CD4-positive, alpha-beta memory T cell (primary cell): ENCODE results near the gene NPNT. TPM values are rescaled to one million over a fixed set of nuclear protein-coding genes. Genes with fewer than 3 reads are reported as not detected.
A peak's percentile ranks its signal among the peaks of the same experiment; 100 is the strongest.

Experiments
- CTCF ChIA-PET: fragments of 350-600 bp; sonication (Branson Sonifier 250); formaldehyde crosslinking; loops from one replicate; lab custom pipeline; 2021; ENCODE audit warnings: inconsistent platforms; ENCODE audit not compliant: partially characterized antibody; lab: Charles Lee
- POLR2A ChIA-PET: fragments of 350-600 bp; sonication (Branson Sonifier 250); formaldehyde crosslinking; loops from one replicate; lab custom pipeline; 2021; ENCODE audit not compliant: partially characterized antibody; lab: Charles Lee
- DNase-seq, 5 donors: peaks; one replicate each; pipeline versions ENCODE4 v3.0.0 to v3.0.0-alpha.2; 2020 to 2022; ENCODE audit warnings: mixed read lengths in 1 of 5
- H3K27ac ChIP-seq: one replicate; pipeline ENCODE4 v1.7.0; 2013; ENCODE audit warnings: low read depth, low read length
- H3K27me3 ChIP-seq: 2 replicates; pipeline ENCODE4 v1.7.0; 2013; ENCODE audit warnings: mild to moderate bottlenecking, low read length, moderate library complexity; ENCODE audit not compliant: insufficient read depth
- H3K36me3 ChIP-seq: 2 replicates; pipeline ENCODE4 v1.7.0; 2013; ENCODE audit warnings: mild to moderate bottlenecking, low read length, moderate library complexity; ENCODE audit not compliant: insufficient read depth
- H3K4me1 ChIP-seq: 2 replicates; pipeline ENCODE4 v1.7.0; 2013; ENCODE audit warnings: mild to moderate bottlenecking, low read length, moderate library complexity; ENCODE audit not compliant: insufficient read depth
- H3K4me3 ChIP-seq, 2 donors: one replicate each; pipeline ENCODE4 v1.7.0; 2013; ENCODE audit warnings: low read length in 2 of 2, mild to moderate bottlenecking in 1 of 2
- H3K9me3 ChIP-seq, 2 donors: one replicate each; pipeline ENCODE4 v1.7.0; 2013; ENCODE audit warnings: low read length in 2 of 2, control low read depth in 1 of 2; ENCODE audit not compliant: control insufficient read depth in 1 of 2
- H3K27ac Mint-ChIP-seq, 7 donors: one replicate each; pipeline ENCODE4 v1.8.0; 2020 to 2021; ENCODE audit warnings: mixed read lengths in 7 of 7, mild to moderate bottlenecking in 6 of 7, inconsistent platforms in 3 of 7, moderate library complexity in 3 of 7
- H3K27me3 Mint-ChIP-seq, 2 donors: one replicate each; pipeline ENCODE4 v1.8.0; 2020 to 2021; ENCODE audit warnings: mixed read lengths in 2 of 2
- H3K36me3 Mint-ChIP-seq, 2 donors: one replicate each; pipeline ENCODE4 v1.8.0; 2020 to 2021; ENCODE audit warnings: mixed read lengths in 2 of 2, inconsistent platforms in 1 of 2, mild to moderate bottlenecking in 1 of 2
- H3K4me1 Mint-ChIP-seq, 4 donors: one replicate each; pipeline ENCODE4 v1.8.0; 2020 to 2021; ENCODE audit warnings: mixed read lengths in 4 of 4, mild to moderate bottlenecking in 1 of 4
- H3K4me3 Mint-ChIP-seq, 8 donors: one replicate each; pipeline ENCODE4 v1.8.0; 2020 to 2021; ENCODE audit warnings: mixed read lengths in 8 of 8, mild to moderate bottlenecking in 7 of 8, moderate library complexity in 6 of 8, inconsistent platforms in 3 of 8
- H3K9me3 Mint-ChIP-seq, 8 donors: one replicate each; pipeline ENCODE4 v1.8.0; 2020 to 2021; ENCODE audit warnings: mixed read lengths in 8 of 8, mild to moderate bottlenecking in 5 of 8, inconsistent platforms in 3 of 8, moderate library complexity in 1 of 8
- intact Hi-C: fragments of 100-400 bp; cut with micrococcal nuclease; formaldehyde crosslinking; loops from one replicate; pipeline ENCODE4 v1.15.1; 2023
- polyA plus RNA-seq, 2 donors: library from polyadenylated mRNA; unstranded; fragments of 300-500 nt; fragmentation: Illumina TruSeq; gene quantifications; one replicate each; pipeline ENCODE4 v1.2.3, GENCODE V29; 2021
- total RNA-seq, 2 experiments: library from RNA; stranded (reverse); gene quantifications; one replicate each; pipeline ENCODE4 v1.2.3, GENCODE V29; 2021

The NPNT gene
- total and polyA plus RNA-seq, 4 experiments from 2014 or later = not detected

GRCh38 chr4:105990933-105991332 lies 95.7 kb downstream of the NPNT start:
- DNase-seq = no peak
- H3K4me3 ChIP-seq = no peak overlapping the region
- Mint-ChIP-seq H3K4me3 (no peak overlapping the region), H3K4me1 (no peaks in the 10 kb centered on the region), H3K9me3 (peaks cover 0 to 17% (median 4%) of the 10 kb centered on the region in 8 donors), H3K27ac (no peak overlapping the region), H3K36me3 (no peaks in the 10 kb centered on the region), H3K27me3 (no peaks in the 10 kb centered on the region)
- no peaks in the 10 kb centered on the region for H3K36me3 ChIP-seq
- no peaks in the 10 kb centered on the region for H3K9me3 ChIP-seq
- H3K27ac ChIP-seq = no peak overlapping the region
- intact Hi-C loops = no loop called here
- POLR2A ChIA-PET = no interaction called here
- H3K27me3 ChIP-seq = no peaks in the 10 kb centered on the region
- CTCF ChIA-PET = no interaction called here
- no peaks in the 10 kb centered on the region for H3K4me1 ChIP-seq

GRCh38 chr4:105991726-105992125 lies 96.5 kb downstream of the NPNT start:
- no peak overlapping the region for H3K4me3 Mint-ChIP-seq
- H3K4me1 Mint-ChIP-seq = no peaks in the 10 kb centered on the region
- no peaks in the 10 kb centered on the region for H3K36me3 ChIP-seq
- no peaks in the 10 kb centered on the region for H3K27me3 Mint-ChIP-seq
- no peak overlapping the region for H3K27ac Mint-ChIP-seq
- ChIA-PET POLR2A (no interaction called here), CTCF (no interaction called here)
- no peaks in the 10 kb centered on the region for H3K36me3 Mint-ChIP-seq
- H3K27me3 ChIP-seq = no peaks in the 10 kb centered on the region
- no peaks in the 10 kb centered on the region for H3K4me1 ChIP-seq
- H3K9me3 ChIP-seq = no peaks in the 10 kb centered on the region
- DNase-seq = no peak
- H3K4me3 ChIP-seq = no peak overlapping the region
- peaks cover 0 to 17% (median 4%) of the 10 kb centered on the region in 8 donors for H3K9me3 Mint-ChIP-seq
- H3K27ac ChIP-seq = no peak overlapping the region
- intact Hi-C loops = no loop called here

- H3K36me3 ChIP-seq = no peaks in the 10 kb centered on the region
- no peak for DNase-seq
- no peak overlapping the region for H3K27ac ChIP-seq
- no peaks in the 10 kb centered on the region for H3K27me3 ChIP-seq
- no peak overlapping the region for H3K27ac Mint-ChIP-seq
- H3K4me3 Mint-ChIP-seq = no peak overlapping the region
- H3K4me1 ChIP-seq = no peaks in the 10 kb centered on the region
- H3K4me3 ChIP-seq = no peak overlapping the region
- ChIA-PET POLR2A (no interaction called here), CTCF (no interaction called here)
- H3K27me3 Mint-ChIP-seq = no peaks in the 10 kb centered on the region
- H3K36me3 Mint-ChIP-seq = no peaks in the 10 kb centered on the region
- peaks cover 0 to 13% (median 0%) of the 10 kb centered on the region in 8 donors for H3K9me3 Mint-ChIP-seq
- no peaks in the 10 kb centered on the region for H3K9me3 ChIP-seq
- H3K4me1 Mint-ChIP-seq = no peaks in the 10 kb centered on the region
- intact Hi-C loops = no loop called here
These were observed 97.5 kb downstream of the NPNT start for GRCh38 chr4:105992641-105993305.

GRCh38 chr4:105994061-105994460 lies 98.8 kb downstream of the NPNT start:
- Mint-ChIP-seq H3K36me3 (no peaks in the 10 kb centered on the region), H3K4me1 (no peaks in the 10 kb centered on the region), H3K9me3 (peaks cover 0 to 3% (median 0%) of the 10 kb centered on the region in 8 donors), H3K4me3 (no peak overlapping the region), H3K27ac (no peak overlapping the region), H3K27me3 (no peaks in the 10 kb centered on the region)
- ChIA-PET POLR2A (no interaction called here), CTCF (no interaction called here)
- Histone ChIP-seq H3K4me3 (no peak overlapping the region), H3K27me3 (no peaks in the 10 kb centered on the region), H3K9me3 (no peaks in the 10 kb centered on the region), H3K4me1 (no peaks in the 10 kb centered on the region), H3K27ac (no peak overlapping the region), H3K36me3 (no peaks in the 10 kb centered on the region)
- DNase-seq = no peak
- intact Hi-C loops = no loop called here

GRCh38 chr4:105994841-105995501 lies 99.7 kb downstream of the NPNT start:
- peaks cover 0 to 2% (median 0%) of the 10 kb centered on the region in 8 donors for H3K9me3 Mint-ChIP-seq
- ChIA-PET CTCF (no interaction called here), POLR2A (no interaction called here)
- H3K27me3 Mint-ChIP-seq = no peaks in the 10 kb centered on the region
- H3K36me3 ChIP-seq = no peaks in the 10 kb centered on the region
- no peaks in the 10 kb centered on the region for H3K4me1 ChIP-seq
- no peak overlapping the region for H3K4me3 ChIP-seq
- H3K27me3 ChIP-seq = no peaks in the 10 kb centered on the region
- intact Hi-C loops = no loop called here
- H3K4me3 Mint-ChIP-seq = no peak overlapping the region
- H3K27ac ChIP-seq = no peak overlapping the region
- H3K36me3 Mint-ChIP-seq = no peaks in the 10 kb centered on the region
- peak overlapping the region in 1 of 7 donors; percentile 60 for H3K27ac Mint-ChIP-seq
- no peaks in the 10 kb centered on the region for H3K4me1 Mint-ChIP-seq
- no peak for DNase-seq
- no peaks in the 10 kb centered on the region for H3K9me3 ChIP-seq

- Histone ChIP-seq H3K4me1 (no peaks in the 10 kb centered on the region), H3K36me3 (no peaks in the 10 kb centered on the region), H3K4me3 (no peak overlapping the region), H3K27ac (no peak overlapping the region), H3K27me3 (no peaks in the 10 kb centered on the region), H3K9me3 (no peaks in the 10 kb centered on the region)
- CTCF ChIA-PET = no interaction called here
- no peaks in the 10 kb centered on the region for H3K4me1 Mint-ChIP-seq
- intact Hi-C loops = no loop called here
- no peak for DNase-seq
- H3K9me3 Mint-ChIP-seq = peaks cover 0 to 2% (median 0%) of the 10 kb centered on the region in 8 donors
- POLR2A ChIA-PET = no interaction called here
- H3K36me3 Mint-ChIP-seq = no peaks in the 10 kb centered on the region
- H3K27me3 Mint-ChIP-seq = no peaks in the 10 kb centered on the region
- no peak overlapping the region for H3K4me3 Mint-ChIP-seq
- no peak overlapping the region for H3K27ac Mint-ChIP-seq
These were observed 101.6 kb downstream of the NPNT start for GRCh38 chr4:105996845-105997244.

GRCh38 chr4:105998171-105999063 lies 103.1 kb downstream of the NPNT start:
- H3K4me3 ChIP-seq = no peak overlapping the region
- Mint-ChIP-seq H3K27ac (no peak overlapping the region), H3K4me3 (no peak overlapping the region), H3K4me1 (no peaks in the 10 kb centered on the region), H3K27me3 (no peaks in the 10 kb centered on the region), H3K9me3 (peaks cover 0 to 2% (median 0%) of the 10 kb centered on the region in 8 donors), H3K36me3 (no peaks in the 10 kb centered on the region)
- ChIA-PET CTCF (no interaction called here), POLR2A (no interaction called here)
- intact Hi-C loops = no loop called here
- H3K27me3 ChIP-seq = no peaks in the 10 kb centered on the region
- no peaks in the 10 kb centered on the region for H3K9me3 ChIP-seq
- H3K4me1 ChIP-seq = no peaks in the 10 kb centered on the region
- DNase-seq = no peak
- no peaks in the 10 kb centered on the region for H3K36me3 ChIP-seq
- H3K27ac ChIP-seq = no peak overlapping the region
